K562 (cell line): ENCODE results near the gene COL23A1. TPM values are rescaled to one million over a fixed set of nuclear protein-coding genes. Genes with fewer than 3 reads are reported as not detected.

Source experiments
- ATAC-seq: fragments of 200-7000 bp; cut with Tn5 transposase; 3 replicates; pipeline ENCODE4 v1.9.1; 2020; ENCODE audit warnings: moderate library complexity
- BruUV-seq: library from RNA; stranded (reverse); fragments of 400-500 nt; replicated peaks from 2 replicates; lab custom pipeline; 2021; lab: Mats Ljungman, UMichigan
- CTCF ChIA-PET: fragments of 300-600 bp; formaldehyde crosslinking; extraction: SDS; loops from one replicate; lab custom pipeline; 2021; ENCODE audit warnings: low intra/inter-chr PET ratio; lab: Yijun Ruan, JAX
- POLR2A ChIA-PET: fragments of 300-600, 350-650 bp; sonication (Branson Sonifier 250); formaldehyde crosslinking; extraction: SDS; loops from one replicate; lab custom pipeline; 2021; ENCODE audit warnings: antibody characterized with exemption, inconsistent platforms; lab: Yijun Ruan, JAX
- DNase-seq, 4 experiments: peaks; one replicate each; pipeline versions ENCODE4 v3.0.0 to v3.0.0-alpha.2; 2011 to 2018; ENCODE audit warnings: low spot score in 3 of 4, mixed read lengths in 3 of 4; ENCODE audit errors: extremely low read depth in 1 of 4
- FAIRE-seq: peaks from 2 replicates; lab custom pipeline; 2011; peaks lifted over from hg19 to GRCh38; lab: Jason Lieb, UNC
- H2AFZ ChIP-seq: 2 replicates; pipeline ENCODE4 v1.6.0; 2011; ENCODE audit warnings: low read depth, low read length, control low read depth, inconsistent platforms
- H3K27ac ChIP-seq: fragments of 200-600 bp; 3 replicates; pipeline ENCODE4 v1.8.0; 2011; ENCODE audit warnings: low read depth, mild to moderate bottlenecking, control low read depth, inconsistent platforms, low read length, moderate library complexity, mixed read lengths; ENCODE audit errors: extremely low read depth
- H3K27me3 ChIP-seq, 2 experiments: fragments of 300-600 bp in 1 of 2; 2 replicates in 1 of 2; 3 replicates in 1 of 2; pipeline versions ENCODE4 v1.6.0 to v1.8.0; 2011; ENCODE audit warnings: inconsistent platforms in 2 of 2, low read length in 2 of 2, mild to moderate bottlenecking in 1 of 2, mixed read lengths in 1 of 2, moderate library complexity in 1 of 2; ENCODE audit not compliant: control insufficient read depth in 2 of 2, insufficient read depth in 2 of 2
- H3K36me3 ChIP-seq: fragments of 300-600 bp; 3 replicates; pipeline ENCODE4 v1.8.0; 2011; ENCODE audit warnings: mild to moderate bottlenecking, low read length, inconsistent platforms; ENCODE audit not compliant: control insufficient read depth, insufficient read depth
- H3K4me1 ChIP-seq, 2 experiments: fragments of 200-600 bp in 1 of 2; replicated peaks in 1 of 2; 2 replicates in 1 of 2; 3 replicates in 1 of 2; pipeline versions ENCODE4 v1.5.1 to v1.8.0; 2011; ENCODE audit warnings: inconsistent platforms in 2 of 2, low read length in 2 of 2, mild to moderate bottlenecking in 1 of 2, mixed read lengths in 1 of 2, moderate library complexity in 1 of 2; ENCODE audit not compliant: control insufficient read depth in 2 of 2, insufficient read depth in 2 of 2
- H3K4me2 ChIP-seq: 2 replicates; pipeline ENCODE4 v1.6.1; 2011; ENCODE audit warnings: low read length, control low read depth, inconsistent platforms, mixed read lengths; ENCODE audit not compliant: insufficient read depth
- H3K4me3 ChIP-seq: fragments of 200-600 bp; sonication (generic), shearing (Covaris generic); 2 replicates; pipeline ENCODE4 v1.5.1; 2016; ENCODE audit warnings: control low read depth, inconsistent platforms
- H3K79me2 ChIP-seq: fragments of 200-600 bp; 3 replicates; pipeline ENCODE4 v1.8.0; 2011; ENCODE audit warnings: low read length, inconsistent platforms; ENCODE audit not compliant: control insufficient read depth, insufficient read depth
- H3K9ac ChIP-seq, 2 experiments: 2 replicates each; pipeline versions ENCODE4 v1.6.0 to v1.6.1; 2011; ENCODE audit warnings: low read depth in 2 of 2, low read length in 2 of 2, control low read depth in 1 of 2, inconsistent platforms in 1 of 2, mild to moderate bottlenecking in 1 of 2, mixed read lengths in 1 of 2; ENCODE audit not compliant: insufficient read depth in 1 of 2
- H3K9me1 ChIP-seq: one replicate; pipeline ENCODE4 v1.6.0; 2011; ENCODE audit warnings: inconsistent platforms, mild to moderate bottlenecking, low read length, moderate library complexity; ENCODE audit not compliant: control insufficient read depth, insufficient read depth
- H3K9me3 ChIP-seq: replicated peaks from 2 replicates; pipeline ENCODE4 v1.5.1; 2011; ENCODE audit warnings: low read depth, low read length, inconsistent platforms; ENCODE audit not compliant: control insufficient read depth, insufficient read depth
- H4K20me1 ChIP-seq: replicated peaks from 2 replicates; pipeline ENCODE4 v1.6.1; 2011; ENCODE audit warnings: low read length, inconsistent platforms, mixed read lengths; ENCODE audit not compliant: control insufficient read depth, insufficient read depth
- BRD9 ChIP-seq: fragments of 450-650 bp; IDR thresholded peaks from 2 replicates; pipeline ENCODE4 v1.6.1; 2018; ENCODE audit warnings: low read depth; ENCODE audit not compliant: partially characterized antibody
- NUFIP1 ChIP-seq: fragments of 450-650 bp; IDR thresholded peaks from 2 replicates; pipeline ENCODE4 v1.6.1; 2018; ENCODE audit not compliant: partially characterized antibody
- PURB ChIP-seq: sonication (generic); formaldehyde crosslinking; IDR thresholded peaks from 2 replicates; pipeline ENCODE4 v1.9.0; 2021; ENCODE audit warnings: low read depth, mild to moderate bottlenecking, missing genetic modification reagents
- RUNX1 ChIP-seq: sonication (generic); IDR thresholded peaks from 2 replicates; pipeline ENCODE4 v1.6.1; 2016; ENCODE audit warnings: antibody characterized with exemption, low read depth
- WGBS: fragments of 100-300 bp; shearing (Covaris generic); methylation state at CpG from one replicate; pipeline ENCODE4 v1.1.6; 2016; ENCODE audit warnings: low coverage, mixed read lengths; ENCODE audit not compliant: insufficient coverage; ENCODE audit errors: missing lambda C conversion rate; 5-methylcytosine and 5-hydroxymethylcytosine counted together
- in situ Hi-C: fragments of 300-500 bp; cut with MboI; formaldehyde crosslinking; loops from 4 replicates; pipeline ENCODE4 v1.15.0; 2018; ENCODE audit warnings: inconsistent platforms, mixed read lengths
- intact Hi-C: fragments of 100-400 bp; cut with micrococcal nuclease; formaldehyde crosslinking; loops from 2 replicates; pipeline ENCODE4 v1.14.2; 2022
- polyA plus RNA-seq, 8 experiments: library from polyadenylated mRNA; depleted of rRNA in 4 of 8; stranded (reverse) in 5 of 8; unstranded in 3 of 8; fragments of >200 nt; fragmentation: Nextera tagmentation in 2 of 8; fragmentation: Illumina TruSeq in 1 of 8; extraction: Ambion mirVana in 2 of 8; extraction: Trizol in 1 of 8; gene quantifications; 2 replicates each; pipeline versions ENCODE4 v1.2.1 to v1.2.3, GENCODE V29; 2011 to 2014; ENCODE audit warnings: inconsistent platforms in 1 of 8, missing spikeins in 1 of 8
- total RNA-seq, 7 experiments: library from RNA; depleted of rRNA in 6 of 7; stranded (reverse); fragments of >200 nt in 6 of 7; fragmentation: Illumina TruSeq in 2 of 7; extraction: Trizol in 2 of 7; gene quantifications; 2 replicates each; pipeline versions ENCODE4 v1.2.1 to v1.2.3, GENCODE V29; 2011 to 2021; ENCODE audit warnings: low replicate concordance in 1 of 7
- TF ChIP-seq, protein P1 (sequence below), 3 experiments: IDR thresholded peaks in 2 of 3; conservative IDR thresholded peaks in 1 of 3; 2 replicates each; pipeline ENCODE4 v1.5.1; 2011 to 2012; ENCODE audit warnings: low read length in 3 of 3, mild to moderate bottlenecking in 3 of 3, control low read depth in 2 of 3, improper control_type of control experiment in 1 of 3, inconsistent platforms in 1 of 3, low read depth in 1 of 3, mixed read lengths in 1 of 3, moderate library complexity in 1 of 3; ENCODE audit not compliant: insufficient read depth in 2 of 3
- TF ChIP-seq, protein P2 (sequence below): conservative IDR thresholded peaks from 2 replicates; pipeline ENCODE4 v1.6.1; 2011; ENCODE audit warnings: low read depth, mild to moderate bottlenecking, low read length; ENCODE audit not compliant: control insufficient read depth

The COL23A1 gene
- total and polyA plus RNA-seq, 9 of the 15 experiments (the other 6 are each of a cell fraction or from before 2014, with no cell fraction given), result 0.09 TPM; not detected in 8

DNA sequence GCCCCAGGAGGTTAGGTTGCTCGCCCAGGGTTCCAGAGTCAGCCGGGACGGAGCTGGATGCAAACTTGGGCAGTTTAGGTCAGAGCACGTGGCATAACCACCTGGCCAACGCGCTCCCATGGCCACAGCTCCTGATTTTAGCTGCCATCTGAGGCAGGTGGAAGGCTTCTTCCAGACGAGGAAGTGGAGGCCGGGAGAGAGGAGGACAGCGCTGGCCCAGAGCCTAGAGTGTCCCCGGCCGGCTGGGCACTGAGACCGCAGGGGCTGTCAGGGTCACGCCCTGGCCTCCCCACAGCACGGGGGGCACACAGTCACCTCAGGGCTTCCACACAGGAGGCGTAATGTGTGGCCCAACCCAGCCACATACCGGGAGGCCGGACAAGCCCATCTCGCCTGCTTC, 341.4 kb downstream of the COL23A1 start (continued):
- TF ChIP-seq, protein P1, sequence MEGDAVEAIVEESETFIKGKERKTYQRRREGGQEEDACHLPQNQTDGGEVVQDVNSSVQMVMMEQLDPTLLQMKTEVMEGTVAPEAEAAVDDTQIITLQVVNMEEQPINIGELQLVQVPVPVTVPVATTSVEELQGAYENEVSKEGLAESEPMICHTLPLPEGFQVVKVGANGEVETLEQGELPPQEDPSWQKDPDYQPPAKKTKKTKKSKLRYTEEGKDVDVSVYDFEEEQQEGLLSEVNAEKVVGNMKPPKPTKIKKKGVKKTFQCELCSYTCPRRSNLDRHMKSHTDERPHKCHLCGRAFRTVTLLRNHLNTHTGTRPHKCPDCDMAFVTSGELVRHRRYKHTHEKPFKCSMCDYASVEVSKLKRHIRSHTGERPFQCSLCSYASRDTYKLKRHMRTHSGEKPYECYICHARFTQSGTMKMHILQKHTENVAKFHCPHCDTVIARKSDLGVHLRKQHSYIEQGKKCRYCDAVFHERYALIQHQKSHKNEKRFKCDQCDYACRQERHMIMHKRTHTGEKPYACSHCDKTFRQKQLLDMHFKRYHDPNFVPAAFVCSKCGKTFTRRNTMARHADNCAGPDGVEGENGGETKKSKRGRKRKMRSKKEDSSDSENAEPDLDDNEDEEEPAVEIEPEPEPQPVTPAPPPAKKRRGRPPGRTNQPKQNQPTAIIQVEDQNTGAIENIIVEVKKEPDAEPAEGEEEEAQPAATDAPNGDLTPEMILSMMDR (IDR thresholded peaks at IDR 0.05 in 2 of 3, conservative IDR thresholded peaks at IDR 0.05 in 1 of 3; ENCODE audit: insufficient read depth in 2 of 3, low read depth in 1 of 3, low read length in 3 of 3), result no peak
- no peak for TF ChIP-seq NUFIP1
- TF ChIP-seq PURB (CRISPR knock-in tag), result no peak
- no peak for TF ChIP-seq RUNX1
- TF ChIP-seq, protein P2, sequence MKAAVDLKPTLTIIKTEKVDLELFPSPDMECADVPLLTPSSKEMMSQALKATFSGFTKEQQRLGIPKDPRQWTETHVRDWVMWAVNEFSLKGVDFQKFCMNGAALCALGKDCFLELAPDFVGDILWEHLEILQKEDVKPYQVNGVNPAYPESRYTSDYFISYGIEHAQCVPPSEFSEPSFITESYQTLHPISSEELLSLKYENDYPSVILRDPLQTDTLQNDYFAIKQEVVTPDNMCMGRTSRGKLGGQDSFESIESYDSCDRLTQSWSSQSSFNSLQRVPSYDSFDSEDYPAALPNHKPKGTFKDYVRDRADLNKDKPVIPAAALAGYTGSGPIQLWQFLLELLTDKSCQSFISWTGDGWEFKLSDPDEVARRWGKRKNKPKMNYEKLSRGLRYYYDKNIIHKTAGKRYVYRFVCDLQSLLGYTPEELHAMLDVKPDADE, result no peak

DNA sequence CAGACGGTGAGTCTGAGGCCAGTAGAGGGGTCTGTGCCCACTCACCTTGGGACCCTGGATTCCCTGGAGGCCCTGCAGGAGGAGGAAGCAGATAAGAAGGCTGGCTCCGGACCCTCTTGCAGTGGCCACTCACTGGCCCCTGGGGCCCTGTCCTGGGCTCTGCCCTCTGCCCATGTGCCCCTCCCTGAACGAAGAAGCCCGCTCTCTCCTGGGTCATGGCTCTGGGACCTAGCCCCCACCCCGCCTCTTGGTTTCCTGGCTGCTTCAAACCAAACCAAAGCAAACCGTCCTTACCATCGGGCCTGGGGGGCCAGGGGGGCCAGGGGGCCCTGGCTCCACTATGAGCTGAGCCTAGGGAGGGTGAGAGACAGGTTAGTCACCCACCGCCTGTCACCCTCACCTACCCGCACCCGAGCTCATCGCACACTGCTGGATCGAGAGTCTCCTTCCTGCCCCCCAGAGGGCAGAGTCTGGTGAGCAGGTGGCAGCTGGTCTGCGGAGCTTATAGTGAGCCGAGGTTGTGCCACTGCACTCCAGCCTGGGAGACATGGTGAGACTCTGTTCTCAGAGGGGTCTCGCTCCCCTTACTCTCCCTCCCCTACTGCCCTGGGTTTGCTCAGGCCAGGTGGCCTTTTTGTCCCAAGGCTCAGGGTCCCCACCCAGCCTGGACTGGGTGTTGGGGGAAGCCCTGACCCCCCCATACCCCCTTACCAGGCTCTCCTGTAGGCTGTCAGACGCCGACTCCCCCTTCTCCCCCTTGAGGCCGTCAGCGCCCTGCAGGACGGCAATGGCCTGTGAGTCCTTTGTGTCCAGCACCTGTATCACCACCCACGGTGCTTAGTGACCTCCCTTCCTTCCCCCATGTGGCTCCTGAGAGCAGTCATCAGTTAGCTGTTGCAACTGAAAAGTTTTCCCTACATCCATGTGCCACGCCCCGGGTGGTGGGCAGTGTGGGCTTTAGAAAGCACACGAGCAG, 342.4 kb downstream of the COL23A1 start:
- ATAC-seq, result no peak
- in situ Hi-C loops, result no loop called here
- TF ChIP-seq BRD9, result no peak
- ChIA-PET CTCF (no interaction called here), POLR2A (interaction anchor here (2.3 kb wide), 1 partner anchor 34 kb away, joined by 9 read pairs; no protein-coding TSS in a partner anchor)
- Histone ChIP-seq H3K4me3 (no peak overlapping the region), H3K36me3 (no peaks in the 10 kb centered on the region), H3K27ac (no peak overlapping the region), H3K9me1 (no peaks in the 10 kb centered on the region), H3K9me3 (no peaks in the 10 kb centered on the region), H2AFZ (no peak overlapping the region), H3K9ac (no peak overlapping the region), H4K20me1 (no peaks in the 10 kb centered on the region; the same call in 1 of the 2 replicates), H3K4me1 (peaks cover 0 to 9% of the 10 kb centered on the region in 2 experiments; a peak in 2 of 5 replicates), H3K27me3 (peaks cover 14 to 54% of the 10 kb centered on the region in 2 experiments; a peak in 3 of 5 replicates), H3K79me2 (no peaks in the 10 kb centered on the region), H3K4me2 (no peak overlapping the region)
- BruUV-seq, result no TSS peak
- intact Hi-C loops, result no loop called here
- no peak for FAIRE-seq
- whole genome bisulfite sequencing, result 6% methylated on average over 23 of the region's 24 CpGs
- no peak for DNase-seq
